ENCODE measurements around the gene PIK3R4. TPM values are rescaled to one million over a fixed set of nuclear protein-coding genes. Genes with fewer than 3 reads are reported as not detected.

The PIK3R4 gene
- total RNA-seq, 6 experiments from 2014 or later, result 21.3 to 28.3 (median 22.9) TPM

DNA sequence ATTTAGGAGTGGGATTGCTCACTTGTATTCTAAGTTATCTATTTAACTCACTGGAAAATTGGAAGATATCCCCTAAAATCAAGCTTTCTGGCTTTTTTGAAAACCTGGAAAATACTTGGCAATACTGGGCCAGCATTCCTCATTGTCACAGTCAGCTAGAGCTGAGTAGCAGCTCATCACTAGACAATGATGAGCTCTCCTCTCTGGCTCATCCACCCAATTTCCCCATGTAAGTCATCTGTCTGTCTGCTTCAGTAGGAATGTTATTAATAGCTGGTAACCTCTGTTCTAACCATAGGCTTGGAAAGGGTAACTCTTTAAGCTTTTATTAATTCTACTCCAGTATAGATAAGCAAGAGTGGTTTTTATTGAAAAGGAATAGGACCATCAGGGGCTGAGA lies 39.7 kb upstream of the PIK3R4 start:
- peaks cover 4% of the 10 kb centered on the region; the same call in 1 of the 2 replicates for H3K27me3 Mint-ChIP-seq (ENCODE audit: insufficient read depth)
- DNase-seq, result no peak

DNA sequence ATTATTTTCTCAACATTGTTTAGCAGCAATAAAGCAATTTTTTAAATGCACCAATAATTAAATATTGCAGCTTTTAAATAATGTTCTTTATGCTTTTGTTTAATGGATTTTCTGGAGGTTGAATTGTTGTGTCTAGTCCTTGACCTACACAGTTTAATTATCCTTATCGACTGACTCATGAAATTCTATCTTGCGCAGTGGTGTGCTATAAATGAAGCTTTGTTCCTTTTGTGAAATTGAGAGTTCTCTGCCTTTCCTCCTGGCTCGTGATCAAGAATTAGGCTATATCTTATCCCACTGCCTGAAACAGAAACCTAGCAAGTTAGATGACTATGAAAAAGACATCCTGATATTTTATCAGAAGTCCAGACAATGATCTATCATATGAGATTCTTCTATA lies 37.0 kb upstream of the PIK3R4 start:
- Mint-ChIP-seq H3K27ac (no peak overlapping the region), H3K27me3 (ENCODE audit: insufficient read depth) (peaks cover 2% of the 10 kb centered on the region; the same call in 1 of the 2 replicates), H3K36me3 (ENCODE audit: low read depth) (no peaks in the 10 kb centered on the region), H3K4me3 (no peak overlapping the region), H3K4me1 (ENCODE audit: low read depth) (no peaks in the 10 kb centered on the region), H3K9me3 (no peaks in the 10 kb centered on the region)
- TF ChIP-seq, protein P1, sequence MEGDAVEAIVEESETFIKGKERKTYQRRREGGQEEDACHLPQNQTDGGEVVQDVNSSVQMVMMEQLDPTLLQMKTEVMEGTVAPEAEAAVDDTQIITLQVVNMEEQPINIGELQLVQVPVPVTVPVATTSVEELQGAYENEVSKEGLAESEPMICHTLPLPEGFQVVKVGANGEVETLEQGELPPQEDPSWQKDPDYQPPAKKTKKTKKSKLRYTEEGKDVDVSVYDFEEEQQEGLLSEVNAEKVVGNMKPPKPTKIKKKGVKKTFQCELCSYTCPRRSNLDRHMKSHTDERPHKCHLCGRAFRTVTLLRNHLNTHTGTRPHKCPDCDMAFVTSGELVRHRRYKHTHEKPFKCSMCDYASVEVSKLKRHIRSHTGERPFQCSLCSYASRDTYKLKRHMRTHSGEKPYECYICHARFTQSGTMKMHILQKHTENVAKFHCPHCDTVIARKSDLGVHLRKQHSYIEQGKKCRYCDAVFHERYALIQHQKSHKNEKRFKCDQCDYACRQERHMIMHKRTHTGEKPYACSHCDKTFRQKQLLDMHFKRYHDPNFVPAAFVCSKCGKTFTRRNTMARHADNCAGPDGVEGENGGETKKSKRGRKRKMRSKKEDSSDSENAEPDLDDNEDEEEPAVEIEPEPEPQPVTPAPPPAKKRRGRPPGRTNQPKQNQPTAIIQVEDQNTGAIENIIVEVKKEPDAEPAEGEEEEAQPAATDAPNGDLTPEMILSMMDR (IDR thresholded peaks at IDR 0.05), result no peak
- DNase-seq, result no peak

More for the DNA sequence above, 39.7 kb upstream of the PIK3R4 start:
- Mint-ChIP-seq H3K27ac (no peak overlapping the region), H3K4me1 (ENCODE audit: low read depth) (no peaks in the 10 kb centered on the region), H3K4me3 (no peak overlapping the region), H3K36me3 (ENCODE audit: low read depth) (no peaks in the 10 kb centered on the region), H3K9me3 (no peaks in the 10 kb centered on the region)
- TF ChIP-seq, protein P1 (IDR thresholded peaks at IDR 0.05), result no peak

GRCh38 chr3:130779486-130779885 lies 32.9 kb upstream of the PIK3R4 start:
- H3K9me3 Mint-ChIP-seq, result no peaks in the 10 kb centered on the region
- H3K4me3 Mint-ChIP-seq, result no peak overlapping the region
- TF ChIP-seq, protein P1 (IDR thresholded peaks at IDR 0.05), result no peak
- H3K27ac Mint-ChIP-seq, result no peak overlapping the region
- no peaks in the 10 kb centered on the region for H3K27me3 Mint-ChIP-seq (ENCODE audit: insufficient read depth)
- H3K36me3 Mint-ChIP-seq (ENCODE audit: low read depth), result no peaks in the 10 kb centered on the region
- no peak for DNase-seq
- H3K4me1 Mint-ChIP-seq (ENCODE audit: low read depth), result no peaks in the 10 kb centered on the region

DNA sequence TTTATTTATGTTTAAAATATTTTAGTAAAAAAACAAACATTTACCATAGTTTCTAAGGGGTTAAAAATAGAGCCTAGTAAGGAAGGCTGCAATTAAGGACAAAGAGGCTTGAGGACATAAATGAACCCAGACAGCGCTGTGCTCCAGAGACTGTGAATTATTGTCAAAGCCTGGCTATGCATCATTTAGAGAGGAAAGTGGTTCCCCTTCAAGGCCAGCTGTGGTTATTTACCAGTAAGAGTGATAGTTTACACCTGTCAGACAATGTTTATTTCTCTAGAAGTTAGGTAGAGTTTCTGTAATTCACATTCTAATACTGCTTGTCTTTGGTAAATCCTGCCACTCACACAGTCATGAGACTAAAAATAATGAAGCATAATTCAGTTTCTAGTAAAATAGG lies 32.4 kb upstream of the PIK3R4 start:
- H3K27me3 Mint-ChIP-seq (ENCODE audit: insufficient read depth), result no peaks in the 10 kb centered on the region
- H3K36me3 Mint-ChIP-seq (ENCODE audit: low read depth), result no peaks in the 10 kb centered on the region
- TF ChIP-seq, protein P1 (IDR thresholded peaks at IDR 0.05), result no peak
- no peak for DNase-seq
- no peaks in the 10 kb centered on the region for H3K4me1 Mint-ChIP-seq (ENCODE audit: low read depth)
- H3K9me3 Mint-ChIP-seq, result no peaks in the 10 kb centered on the region
- no peak overlapping the region for H3K4me3 Mint-ChIP-seq
- H3K27ac Mint-ChIP-seq, result no peak overlapping the region

GRCh38 chr3:130773366-130773765 lies 26.7 kb upstream of the PIK3R4 start:
- Mint-ChIP-seq H3K4me1 (ENCODE audit: low read depth) (no peaks in the 10 kb centered on the region), H3K9me3 (no peaks in the 10 kb centered on the region), H3K36me3 (ENCODE audit: low read depth) (no peaks in the 10 kb centered on the region), H3K27me3 (ENCODE audit: insufficient read depth) (no peaks in the 10 kb centered on the region; the same call in none of the 2 replicates), H3K4me3 (no peak overlapping the region), H3K27ac (no peak overlapping the region)
- no peak for DNase-seq
- TF ChIP-seq, protein P1 (IDR thresholded peaks at IDR 0.05), result no peak

DNA sequence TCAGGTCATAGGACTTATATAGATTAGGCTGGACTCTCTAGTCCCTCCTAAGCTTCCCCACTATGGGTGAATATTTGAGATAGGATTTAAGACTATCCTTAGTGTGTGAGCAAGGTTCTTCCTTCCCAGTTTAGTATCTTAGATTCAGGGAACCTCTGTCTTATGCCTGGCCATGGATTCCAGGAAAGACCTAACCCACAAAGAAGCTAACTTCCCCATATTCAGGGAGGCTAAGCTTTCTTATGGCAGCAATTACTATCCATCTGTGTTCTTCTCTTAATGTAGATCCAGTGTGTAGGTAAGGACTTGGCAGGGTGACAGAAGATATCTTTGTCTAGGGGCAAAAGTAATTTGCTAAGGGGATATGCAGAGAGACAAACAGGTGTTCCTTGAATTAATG lies 25.5 kb upstream of the PIK3R4 start:
- DNase-seq, result no peak
- H3K36me3 Mint-ChIP-seq (ENCODE audit: low read depth), result no peaks in the 10 kb centered on the region
- H3K27me3 Mint-ChIP-seq (ENCODE audit: insufficient read depth), result no peaks in the 10 kb centered on the region; the same call in none of the 2 replicates
- no peaks in the 10 kb centered on the region for H3K4me1 Mint-ChIP-seq (ENCODE audit: low read depth)
- H3K27ac Mint-ChIP-seq, result no peak overlapping the region
- H3K9me3 Mint-ChIP-seq, result no peaks in the 10 kb centered on the region
- H3K4me3 Mint-ChIP-seq, result no peak overlapping the region
- TF ChIP-seq, protein P1 (IDR thresholded peaks at IDR 0.05), result no peak

Data from HFFc6 (cell line).